NCI-H1105 (cell line): ENCODE results near the gene EIF3J.

Experiments
- DNase-seq: peaks from one replicate; lab custom pipeline; 2025; lab: John Stamatoyannopoulos, UW

EIF3J gene

DNA sequence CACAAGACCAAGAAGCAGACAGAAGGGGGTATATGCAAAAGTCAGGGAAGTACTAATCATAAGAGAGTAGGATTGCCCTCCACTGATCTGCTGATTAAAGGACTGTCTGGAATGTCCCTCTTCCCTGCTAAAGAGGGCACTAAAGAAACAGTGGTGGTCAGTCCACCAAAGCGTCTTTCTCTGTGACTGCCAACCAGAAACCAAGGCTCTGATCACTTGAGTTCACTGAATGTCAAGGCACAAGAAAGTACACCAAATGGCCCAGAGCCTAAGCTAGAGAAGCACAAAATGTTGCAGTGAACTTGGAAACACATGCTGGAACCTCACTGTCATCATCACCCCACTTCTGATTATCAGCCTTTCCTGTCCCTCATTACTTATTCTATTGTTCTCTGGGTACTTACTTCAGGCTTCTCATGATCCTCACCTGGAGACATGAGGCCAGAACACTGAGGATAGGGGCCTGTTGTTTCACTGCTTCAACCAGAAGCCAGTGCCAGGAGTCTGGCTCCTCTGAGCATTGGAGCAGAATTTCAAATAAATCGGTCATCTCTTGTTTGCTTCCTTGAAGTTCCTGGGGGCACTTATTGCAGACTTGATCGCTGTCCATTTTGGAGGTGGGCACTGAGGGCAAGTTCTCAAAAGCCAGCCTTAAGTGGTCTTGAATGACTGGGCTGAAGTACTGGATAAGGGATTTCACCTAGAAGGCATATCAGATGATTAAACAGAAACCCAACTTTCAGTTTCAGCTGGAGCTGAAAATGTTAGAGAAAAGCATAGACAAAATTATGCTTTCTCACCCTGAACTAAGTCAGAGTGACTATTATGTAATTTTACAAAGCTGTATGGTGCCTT, 58.9 kb downstream of the EIF3J start:
- DNase-seq = no peak

DNA sequence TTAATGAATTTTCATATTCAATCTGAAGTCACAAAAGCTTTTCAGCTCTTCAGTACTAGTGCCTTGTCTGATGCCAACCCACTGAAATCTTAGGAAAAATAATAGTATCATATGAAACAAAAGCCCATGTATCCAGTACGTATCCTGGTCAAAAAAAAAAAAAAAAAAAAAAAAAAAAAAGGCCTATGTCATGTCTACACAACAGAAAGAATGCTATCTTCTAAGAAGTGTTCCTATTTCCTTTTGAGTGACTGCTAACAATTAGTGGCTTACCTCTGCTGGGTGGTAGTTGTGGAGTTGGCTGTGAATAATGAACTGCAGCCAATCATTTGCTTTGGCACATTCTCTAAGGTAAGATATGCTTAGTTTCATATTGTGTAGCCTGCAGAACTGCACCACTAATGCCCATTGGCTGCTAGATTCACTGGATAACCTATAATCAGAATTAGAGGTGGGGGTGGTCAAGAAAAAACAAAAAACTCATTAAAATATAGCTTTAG, 59.6 kb downstream of the EIF3J start:
- DNase-seq = no peak

DNA sequence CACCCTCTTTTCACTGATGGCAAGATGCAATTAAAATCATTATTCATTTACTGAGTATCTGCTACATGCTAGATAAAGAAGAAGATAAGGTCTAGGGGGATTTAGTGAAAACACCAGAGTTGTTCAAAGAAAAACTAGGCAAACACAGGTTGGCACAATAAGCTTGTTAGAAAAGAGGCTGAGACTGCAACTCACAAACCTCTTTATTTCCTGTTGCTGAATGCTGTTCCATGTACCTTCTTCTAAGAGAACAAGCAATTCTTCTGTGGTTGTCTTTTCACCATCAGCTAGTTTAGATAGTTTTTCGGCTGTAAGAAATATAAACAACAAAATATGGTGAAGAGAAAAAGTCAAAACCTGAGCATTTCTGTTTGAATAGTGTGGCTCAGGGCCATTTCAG, 61.1 kb downstream of the EIF3J start:
- no peak for DNase-seq

DNA sequence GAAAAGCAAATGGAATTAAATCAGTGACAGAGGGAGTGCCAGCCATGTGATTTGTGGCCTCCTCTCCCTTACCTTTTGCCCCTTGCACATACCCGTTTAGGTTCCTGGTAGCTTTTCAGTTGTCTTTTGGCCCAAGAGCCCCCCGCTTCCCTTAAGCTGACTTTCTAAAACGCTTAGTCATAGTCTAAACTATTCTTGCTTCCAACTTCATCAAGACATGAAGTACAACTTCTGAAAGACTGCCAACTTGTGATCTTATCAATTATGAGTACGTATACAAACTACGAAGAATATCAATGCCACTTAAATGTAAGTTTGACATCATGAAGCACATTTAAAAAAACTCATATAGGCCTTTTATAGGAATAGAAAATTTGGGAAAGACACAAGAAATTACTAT, 61.9 kb downstream of the EIF3J start:
- no peak for DNase-seq

DNA sequence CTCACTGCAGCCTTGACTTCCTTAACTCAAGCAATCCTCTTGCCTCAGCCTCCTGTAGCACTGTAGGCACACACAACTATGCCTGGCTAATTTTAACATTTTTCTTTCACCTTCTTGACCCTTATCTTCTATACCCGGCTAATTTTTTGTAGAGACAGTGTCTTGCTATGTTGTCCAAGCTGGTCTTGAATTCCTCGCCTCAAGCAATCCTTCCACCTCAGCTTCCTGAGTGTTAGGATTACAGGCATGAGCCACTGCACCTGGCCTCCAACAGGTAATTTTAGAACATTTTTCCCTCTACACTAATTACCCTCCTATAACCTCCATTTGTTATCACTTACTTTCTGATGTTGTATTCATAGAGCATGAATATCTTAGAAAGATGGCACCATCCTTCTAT, 66.2 kb downstream of the EIF3J start:
- DNase-seq = no peak

DNA sequence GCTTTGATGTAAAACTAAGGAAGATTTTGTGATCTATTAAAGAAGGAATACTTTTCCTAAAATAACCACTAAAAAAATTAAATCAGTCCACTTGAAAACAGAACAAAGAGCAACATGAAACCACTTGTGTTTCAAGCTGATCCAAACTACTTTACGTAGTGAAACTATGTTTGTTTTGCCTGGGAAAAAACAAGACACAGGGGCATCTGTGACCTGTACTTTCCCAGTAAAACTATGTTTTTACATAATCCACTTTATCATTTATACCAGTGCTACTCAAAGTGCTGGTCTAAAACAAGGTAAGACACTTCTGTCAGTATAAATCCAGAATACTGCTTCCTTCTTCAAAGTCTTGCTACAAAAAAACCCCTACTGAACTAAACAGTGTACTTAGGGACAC, 69.8 kb downstream of the EIF3J start:
- DNase-seq = no peak
